MM.1S (cell line): ENCODE measurements around the gene BORCS8.

Source experiments
- CTCF ChIP-seq: fragments of 300-600 bp; sonication (generic); IDR thresholded peaks from 2 replicates; pipeline ENCODE4 v1.5.1; 2016; ENCODE audit warnings: antibody characterized with exemption, low read length, mixed read lengths
- EZH2 ChIP-seq: fragments of 300-600 bp; sonication (generic); optimal IDR thresholded peaks from 2 replicates; pipeline ENCODE3; 2017; ENCODE audit warnings: low read depth, mild to moderate bottlenecking, antibody characterized with exemption, low read length, mixed read lengths
- EZH2phosphoT487 ChIP-seq: fragments of 300-600 bp; sonication (generic); IDR thresholded peaks from 2 replicates; pipeline ENCODE4 v1.6.1; 2018; ENCODE audit warnings: antibody characterized with exemption, low read length

- TF ChIP-seq CTCF (no peak), EZH2 (no peak), EZH2phosphoT487 (no peak)
Observed at GRCh38 chr19:19149435-19149834, 42.5 kb downstream of the BORCS8 start.
